Measurements from ENCODE around the gene NSG1.

Gene NSG1

DNA sequence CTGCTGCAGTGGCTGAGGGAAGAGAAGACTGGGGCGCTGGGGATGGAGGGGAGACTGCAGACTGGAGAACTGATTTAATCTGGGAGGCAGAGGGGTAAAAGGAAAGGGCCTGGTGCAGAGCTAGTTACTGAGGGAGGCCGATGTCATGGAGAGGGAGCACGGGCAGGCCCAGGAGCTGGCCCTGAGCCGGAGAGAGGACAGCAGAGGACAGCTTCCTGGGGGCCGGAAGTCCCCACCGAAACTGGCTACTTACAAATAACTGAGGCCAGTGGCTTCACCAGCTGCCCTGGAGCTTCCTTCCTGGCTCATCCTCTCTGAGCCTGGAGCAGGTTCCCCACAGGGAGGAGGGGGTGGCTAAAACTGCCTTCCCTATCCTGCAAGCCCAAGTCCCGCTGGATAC lies 26.9 kb downstream of the NSG1 start:
- no peaks in the 10 kb centered on the region for H3K9me3 ChIP-seq (ENCODE audit: control insufficient read depth, insufficient read depth, low read length)
- no peaks in the 10 kb centered on the region for H3K27me3 ChIP-seq (ENCODE audit: control insufficient read depth, low read length)
- no peaks in the 10 kb centered on the region for H3K9me2 ChIP-seq (replicated peaks; ENCODE audit: control insufficient read depth, low read length)
- H3K27ac ChIP-seq (ENCODE audit: low read depth, low read length): no peak overlapping the region
- H3F3A ChIP-seq (ENCODE audit: control insufficient read depth, insufficient read depth): no peaks in the 10 kb centered on the region
- no peak overlapping the region for H3K4me3 ChIP-seq (ENCODE audit: low read length)
- no peaks in the 10 kb centered on the region for H3K4me1 ChIP-seq (ENCODE audit: control insufficient read depth, low read length)
- H3K36me3 ChIP-seq (ENCODE audit: control insufficient read depth, low read length): no peaks in the 10 kb centered on the region
- TF ChIP-seq, protein P1, sequence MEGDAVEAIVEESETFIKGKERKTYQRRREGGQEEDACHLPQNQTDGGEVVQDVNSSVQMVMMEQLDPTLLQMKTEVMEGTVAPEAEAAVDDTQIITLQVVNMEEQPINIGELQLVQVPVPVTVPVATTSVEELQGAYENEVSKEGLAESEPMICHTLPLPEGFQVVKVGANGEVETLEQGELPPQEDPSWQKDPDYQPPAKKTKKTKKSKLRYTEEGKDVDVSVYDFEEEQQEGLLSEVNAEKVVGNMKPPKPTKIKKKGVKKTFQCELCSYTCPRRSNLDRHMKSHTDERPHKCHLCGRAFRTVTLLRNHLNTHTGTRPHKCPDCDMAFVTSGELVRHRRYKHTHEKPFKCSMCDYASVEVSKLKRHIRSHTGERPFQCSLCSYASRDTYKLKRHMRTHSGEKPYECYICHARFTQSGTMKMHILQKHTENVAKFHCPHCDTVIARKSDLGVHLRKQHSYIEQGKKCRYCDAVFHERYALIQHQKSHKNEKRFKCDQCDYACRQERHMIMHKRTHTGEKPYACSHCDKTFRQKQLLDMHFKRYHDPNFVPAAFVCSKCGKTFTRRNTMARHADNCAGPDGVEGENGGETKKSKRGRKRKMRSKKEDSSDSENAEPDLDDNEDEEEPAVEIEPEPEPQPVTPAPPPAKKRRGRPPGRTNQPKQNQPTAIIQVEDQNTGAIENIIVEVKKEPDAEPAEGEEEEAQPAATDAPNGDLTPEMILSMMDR (IDR thresholded peaks at IDR 0.05; ENCODE audit: low read depth, low read length, poor library complexity, severe bottlenecking): no peak
- TF ChIP-seq EZH2phosphoT487 (IDR thresholded peaks at IDR 0.05; ENCODE audit: borderline replicate concordance, low read length): no peak
- no peaks in the 10 kb centered on the region for H4K20me1 ChIP-seq (ENCODE audit: control insufficient read depth, insufficient read depth, low read depth, low read length)
- H3K79me2 ChIP-seq (ENCODE audit: control insufficient read depth, low read length): no peaks in the 10 kb centered on the region
- H3K4me2 ChIP-seq (ENCODE audit: low read length): no peak overlapping the region

GRCh38 chr4:4415107-4415805 lies 28.4 kb downstream of the NSG1 start:
- Histone ChIP-seq H3K4me2 (ENCODE audit: low read length) (no peak overlapping the region), H3K27me3 (ENCODE audit: control insufficient read depth, low read length) (no peaks in the 10 kb centered on the region), H3K4me1 (ENCODE audit: control insufficient read depth, low read length) (no peaks in the 10 kb centered on the region), H3K4me3 (ENCODE audit: low read length) (no peak overlapping the region), H3K36me3 (ENCODE audit: control insufficient read depth, low read length) (peaks cover 9% of the 10 kb centered on the region; the same call in 1 of the 2 replicates), H3K79me2 (ENCODE audit: control insufficient read depth, low read length) (no peaks in the 10 kb centered on the region), H3K9me3 (ENCODE audit: control insufficient read depth, insufficient read depth, low read length) (no peaks in the 10 kb centered on the region), H3K27ac (ENCODE audit: low read depth, low read length) (no peak overlapping the region), H3F3A (ENCODE audit: control insufficient read depth, insufficient read depth) (no peaks in the 10 kb centered on the region), H4K20me1 (ENCODE audit: control insufficient read depth, insufficient read depth, low read depth, low read length) (no peaks in the 10 kb centered on the region), H3K9me2 (replicated peaks; ENCODE audit: control insufficient read depth, low read length) (no peaks in the 10 kb centered on the region)
- no peak for TF ChIP-seq EZH2phosphoT487 (IDR thresholded peaks at IDR 0.05; ENCODE audit: borderline replicate concordance, low read length)
- TF ChIP-seq, protein P1 (IDR thresholded peaks at IDR 0.05; ENCODE audit: low read depth, low read length, poor library complexity, severe bottlenecking): no peak

DNA sequence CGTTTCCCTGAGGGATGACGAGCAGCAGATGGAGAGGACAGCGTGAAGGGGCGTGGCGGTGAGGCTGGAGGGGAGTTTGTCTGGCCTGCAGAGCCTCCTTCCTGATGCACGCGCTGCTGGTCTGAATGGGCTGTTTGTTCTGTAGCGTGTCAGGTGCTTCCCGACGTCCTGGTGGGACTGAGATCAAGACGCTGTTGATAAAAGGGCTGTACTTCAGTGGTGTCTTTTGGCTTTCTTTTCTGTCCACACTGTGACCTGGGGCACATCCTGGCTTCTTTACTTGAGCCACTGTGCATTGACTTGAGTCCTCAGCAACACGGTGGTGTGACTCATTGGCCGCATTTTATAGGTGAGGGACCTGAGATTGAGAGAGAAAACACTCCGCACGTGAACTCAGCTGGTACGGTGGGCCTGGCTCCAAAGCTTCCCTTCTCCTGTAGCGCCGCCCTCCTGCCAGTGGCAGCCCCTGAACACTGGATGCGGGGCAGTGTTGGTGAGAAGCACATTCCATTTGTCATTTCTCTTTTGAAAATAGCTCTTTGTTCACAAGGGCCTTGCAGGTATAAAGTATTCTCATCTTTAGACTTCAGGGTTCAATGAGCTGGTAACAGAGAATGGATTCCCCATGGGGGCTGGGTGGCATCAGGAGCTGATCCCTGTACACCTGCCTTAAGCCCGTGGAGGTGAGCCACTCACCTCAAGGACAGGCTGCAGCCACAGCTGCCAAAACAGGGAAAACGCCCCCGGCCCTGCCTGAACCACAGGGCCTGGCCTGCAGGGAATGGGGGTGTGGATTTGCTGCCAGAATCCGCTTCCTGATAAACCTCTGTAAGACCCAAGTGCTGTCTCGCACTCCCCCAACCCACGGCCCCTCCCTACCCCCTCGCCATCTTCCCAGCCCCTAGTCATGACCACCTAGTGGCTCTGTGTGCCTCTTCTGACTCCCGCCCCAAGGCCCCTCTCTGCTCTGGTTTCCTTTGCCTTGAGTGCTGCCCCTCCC lies 29.2 kb downstream of the NSG1 start:
- TF ChIP-seq, protein P1 (IDR thresholded peaks at IDR 0.05; ENCODE audit: low read depth, low read length, poor library complexity, severe bottlenecking): no peak
- no peak for TF ChIP-seq EZH2phosphoT487 (IDR thresholded peaks at IDR 0.05; ENCODE audit: borderline replicate concordance, low read length)
- H3K9me2 ChIP-seq (replicated peaks; ENCODE audit: control insufficient read depth, low read length): no peaks in the 10 kb centered on the region
- no peak overlapping the region for H3K27ac ChIP-seq (ENCODE audit: low read depth, low read length)
- H3K79me2 ChIP-seq (ENCODE audit: control insufficient read depth, low read length): no peaks in the 10 kb centered on the region
- H3K4me3 ChIP-seq (ENCODE audit: low read length): no peak overlapping the region
- no peaks in the 10 kb centered on the region for H3K9me3 ChIP-seq (ENCODE audit: control insufficient read depth, insufficient read depth, low read length)
- peaks cover 15% of the 10 kb centered on the region; the same call in 1 of the 2 replicates for H3K36me3 ChIP-seq (ENCODE audit: control insufficient read depth, low read length)
- no peaks in the 10 kb centered on the region for H3K4me1 ChIP-seq (ENCODE audit: control insufficient read depth, low read length)
- no peaks in the 10 kb centered on the region for H3F3A ChIP-seq (ENCODE audit: control insufficient read depth, insufficient read depth)
- H4K20me1 ChIP-seq (ENCODE audit: control insufficient read depth, insufficient read depth, low read depth, low read length): no peaks in the 10 kb centered on the region
- H3K27me3 ChIP-seq (ENCODE audit: control insufficient read depth, low read length): no peaks in the 10 kb centered on the region
- no peak overlapping the region for H3K4me2 ChIP-seq (ENCODE audit: low read length)

Measured in DOHH2 (cell line).